HG02759 (cell line): ENCODE data around the gene AKAP8.
A peak's percentile ranks its signal among the peaks of the same experiment; 100 is the strongest.
"Not testable (repeated sequence)": the region's sequence is repeated elsewhere in the genome, so short reads cannot be mapped to it uniquely, and the experiment has no call there.

Experiments used
- ATAC-seq: cut with Tn5 transposase; IDR thresholded peaks from one replicate; pipeline ENCODE4 v1.9.1; 2021; ENCODE audit warnings: mild to moderate bottlenecking, moderate library complexity; ENCODE audit not compliant: unreplicated experiment

AKAP8 gene

GRCh38 chr19:15404097-15404779 lies 24.7 kb upstream of the AKAP8 start:
- no peak for ATAC-seq

- ATAC-seq, result no peak
These were observed 23.6 kb upstream of the AKAP8 start for GRCh38 chr19:15403151-15403531.

GRCh38 chr19:15402411-15403150 lies 23.0 kb upstream of the AKAP8 start:
- ATAC-seq, result no peak

GRCh38 chr19:15401397-15401710 lies 21.8 kb upstream of the AKAP8 start:
- ATAC-seq, result no peak

- no peak for ATAC-seq
These were observed 21.2 kb upstream of the AKAP8 start for GRCh38 chr19:15400521-15401396.

GRCh38 chr19:15399635-15400034 lies 20.0 kb upstream of the AKAP8 start:
- no peak for ATAC-seq

- no peak for ATAC-seq
These were observed 19.6 kb upstream of the AKAP8 start for GRCh38 chr19:15399234-15399515.

- ATAC-seq, result no peak
These were observed 19.1 kb upstream of the AKAP8 start for GRCh38 chr19:15398501-15399233.

GRCh38 chr19:15397782-15398181 lies 18.2 kb upstream of the AKAP8 start:
- no peak for ATAC-seq

- ATAC-seq, result no peak
These were observed 17.6 kb upstream of the AKAP8 start for GRCh38 chr19:15397236-15397635.

- no peak for ATAC-seq
These were observed 16.8 kb upstream of the AKAP8 start for GRCh38 chr19:15396436-15396835.

- not testable (repeated sequence) for ATAC-seq
These were observed 15.7 kb upstream of the AKAP8 start for GRCh38 chr19:15395251-15395650.

GRCh38 chr19:15394426-15394825 lies 14.8 kb upstream of the AKAP8 start:
- no peak for ATAC-seq

- no peak for ATAC-seq
These were observed 14.4 kb upstream of the AKAP8 start for GRCh38 chr19:15393963-15394362.

- ATAC-seq, result no peak
These were observed 11.2 kb upstream of the AKAP8 start for GRCh38 chr19:15390814-15391213.

- ATAC-seq, result no peak
These were observed 2.3 kb upstream of the AKAP8 start for GRCh38 chr19:15381864-15382263.

- no peak for ATAC-seq
These were observed 1.8 kb upstream of the AKAP8 start for GRCh38 chr19:15381429-15381828.

GRCh38 chr19:15379999-15380647 lies 536 bp upstream of the AKAP8 start:
- peak; percentile 20 for ATAC-seq

- ATAC-seq, result no peak
These were observed 979 bp downstream of the AKAP8 start for GRCh38 chr19:15378534-15379082.

GRCh38 chr19:15374796-15375440 lies 4.7 kb downstream of the AKAP8 start:
- no peak for ATAC-seq
